ENCODE results near the gene LGR5.

- TF ChIP-seq TEAD4 (IDR thresholded peaks at IDR 0.05; ENCODE audit: low read depth, low read length) (no peak), ATF2 (IDR thresholded peaks at IDR 0.05; ENCODE audit: low read length) (no peak), POLR2A (IDR thresholded peaks at IDR 0.05; ENCODE audit: control extremely low read depth in 1 of 2, low read depth in 2 of 2, low read length in 2 of 2) (no peak), SP1 (IDR thresholded peaks at IDR 0.05; ENCODE audit: low read depth, low read length) (no peak)
Observed at GRCh38 chr12:71504476-71504875, 64.9 kb downstream of the LGR5 start.
